GM19468 (cell line): ENCODE results near the gene TBC1D20.
A peak's percentile ranks its signal among the peaks of the same experiment; 100 is the strongest.

Experiments
- ATAC-seq: cut with Tn5 transposase; IDR thresholded peaks from one replicate; pipeline ENCODE4 v1.9.1; 2021; ENCODE audit warnings: mild to moderate bottlenecking, moderate library complexity, moderate number of reproducible peaks; ENCODE audit not compliant: unreplicated experiment; ENCODE audit errors: extremely low read depth

The TBC1D20 gene

DNA sequence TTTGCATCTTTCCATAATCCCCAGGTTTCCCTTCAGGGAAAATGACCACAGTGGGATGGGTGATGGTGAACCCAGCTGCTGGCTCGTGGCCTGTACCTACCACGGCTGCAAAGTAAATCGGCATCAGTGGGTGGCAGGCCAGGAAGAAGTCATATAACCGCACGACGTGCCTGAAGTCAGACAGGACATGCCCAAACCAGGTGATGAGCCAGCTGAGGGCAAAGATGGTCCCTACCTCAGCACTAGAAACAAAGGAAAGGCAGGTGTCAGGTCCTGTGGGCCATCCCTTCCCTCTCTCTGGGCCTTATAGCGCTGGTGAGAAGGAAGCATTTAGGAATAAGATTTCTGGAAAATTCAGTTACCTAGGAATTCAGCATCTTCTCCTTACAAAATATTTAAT is 22.2 kb downstream of the TBC1D20 start:
- no peak for ATAC-seq

- no peak for ATAC-seq
Measured at GRCh38 chr20:438571-439469, 23.5 kb downstream of the TBC1D20 start.

DNA sequence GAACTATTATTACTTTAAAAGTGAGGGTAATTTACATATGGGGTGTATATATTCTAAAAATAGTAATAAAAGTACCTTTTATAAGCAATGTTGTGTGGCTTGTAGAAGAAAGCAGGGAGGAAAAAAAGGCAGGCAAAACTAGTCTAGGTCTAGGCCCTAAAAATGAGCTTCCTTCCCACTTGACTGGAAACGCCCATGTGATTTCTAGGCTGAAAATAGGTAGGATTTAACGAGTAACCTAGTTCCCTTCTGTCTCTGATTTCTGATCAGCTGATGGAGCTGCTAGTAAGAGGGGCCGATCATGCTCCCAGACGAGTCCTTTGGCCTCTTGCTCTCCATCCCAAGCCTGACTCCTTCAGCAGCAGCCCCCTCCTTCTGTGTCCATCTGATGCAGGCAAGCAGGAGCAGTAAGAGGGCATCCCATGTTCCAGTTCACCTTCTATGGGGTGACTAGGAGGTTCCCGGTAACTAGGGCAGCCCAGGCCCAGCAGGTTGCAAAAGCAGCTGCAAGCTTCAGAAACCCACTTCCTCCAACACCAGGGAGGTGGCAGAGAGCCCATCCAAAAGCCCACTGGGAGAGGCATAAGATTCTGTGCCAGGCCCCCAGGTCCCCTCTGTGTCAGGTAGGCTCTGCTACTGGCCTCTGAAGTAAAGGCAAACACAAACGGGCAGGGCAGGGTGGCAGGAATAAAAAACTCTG is 24.4 kb downstream of the TBC1D20 start:
- ATAC-seq, result no peak

DNA sequence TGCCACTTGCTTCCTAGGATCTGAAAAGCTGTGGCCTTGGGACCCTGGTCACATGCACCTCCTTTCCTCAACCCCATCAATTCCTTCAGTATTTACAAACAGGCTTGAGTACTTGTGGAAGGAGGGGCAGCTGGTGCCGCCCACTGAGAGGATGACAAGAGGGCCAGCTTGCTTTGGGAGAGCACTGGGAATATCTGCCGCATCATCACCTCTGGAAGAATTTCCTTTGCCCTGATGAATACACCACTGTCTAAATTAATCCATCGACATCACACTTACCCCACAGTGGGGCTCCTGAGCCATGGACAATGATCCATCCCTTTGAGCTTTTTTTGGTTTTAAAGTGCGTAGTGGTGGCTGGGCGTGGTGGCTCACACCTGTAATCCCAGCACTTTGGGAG is 25.9 kb downstream of the TBC1D20 start:
- ATAC-seq, result no peak

GRCh38 chr20:435558-435957 is 26.8 kb downstream of the TBC1D20 start:
- ATAC-seq, result no peak

- no peak for ATAC-seq
Measured at GRCh38 chr20:434661-435419, 27.5 kb downstream of the TBC1D20 start.

GRCh38 chr20:434221-434620 is 28.1 kb downstream of the TBC1D20 start:
- ATAC-seq, result no peak

GRCh38 chr20:433300-433975 is 28.9 kb downstream of the TBC1D20 start:
- ATAC-seq, result peak; percentile 49

DNA sequence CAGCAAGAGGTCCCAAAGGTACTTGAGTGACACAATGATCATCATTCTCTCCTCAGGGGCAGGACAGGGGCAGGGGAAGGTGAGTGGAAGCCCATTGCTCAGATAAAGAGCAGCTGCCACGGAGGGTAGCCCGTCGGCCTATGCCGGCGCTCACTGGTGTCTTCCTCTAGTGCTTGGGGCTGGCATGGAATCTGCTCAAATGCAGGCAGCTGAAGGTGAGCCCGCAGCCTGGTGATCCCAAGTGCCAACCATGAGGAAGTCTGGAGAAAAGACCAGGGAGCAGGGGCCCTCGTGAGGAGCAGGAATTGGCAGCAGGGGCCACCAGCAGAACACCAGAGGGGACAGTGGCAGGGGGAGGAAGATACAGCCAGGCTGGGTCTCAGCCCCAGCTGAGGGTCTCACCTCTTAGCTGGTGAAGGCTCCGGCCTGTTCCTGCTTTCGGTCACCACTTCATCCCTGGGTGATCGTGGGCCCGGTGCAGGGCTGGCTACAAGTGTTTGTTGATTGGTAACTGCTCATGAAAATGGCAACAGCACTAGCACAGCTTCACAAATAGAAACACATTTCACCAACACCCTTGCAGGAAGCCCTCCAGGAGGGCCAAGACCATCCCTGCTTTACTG is 29.5 kb downstream of the TBC1D20 start:
- ATAC-seq, result no peak

DNA sequence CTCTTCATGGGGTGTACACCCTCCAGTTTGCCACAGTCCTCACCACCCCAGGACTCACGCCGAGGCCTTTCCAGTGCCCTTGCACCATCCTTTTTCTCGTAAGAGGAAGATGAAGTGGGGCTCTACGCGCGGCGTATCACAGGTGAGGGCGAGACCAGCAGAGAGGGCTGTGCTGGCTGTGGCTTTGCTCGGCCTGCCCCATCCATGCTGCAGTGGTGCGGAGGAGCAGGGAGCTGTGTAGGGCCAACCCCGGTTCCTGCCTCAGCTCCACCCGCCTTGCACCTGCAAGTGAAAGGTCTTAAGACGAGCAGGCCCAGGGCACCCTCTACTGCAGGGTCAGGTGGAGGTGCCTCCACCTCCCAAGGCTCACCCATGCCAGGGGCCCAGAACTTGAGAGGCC is 30.1 kb downstream of the TBC1D20 start:
- no peak for ATAC-seq

DNA sequence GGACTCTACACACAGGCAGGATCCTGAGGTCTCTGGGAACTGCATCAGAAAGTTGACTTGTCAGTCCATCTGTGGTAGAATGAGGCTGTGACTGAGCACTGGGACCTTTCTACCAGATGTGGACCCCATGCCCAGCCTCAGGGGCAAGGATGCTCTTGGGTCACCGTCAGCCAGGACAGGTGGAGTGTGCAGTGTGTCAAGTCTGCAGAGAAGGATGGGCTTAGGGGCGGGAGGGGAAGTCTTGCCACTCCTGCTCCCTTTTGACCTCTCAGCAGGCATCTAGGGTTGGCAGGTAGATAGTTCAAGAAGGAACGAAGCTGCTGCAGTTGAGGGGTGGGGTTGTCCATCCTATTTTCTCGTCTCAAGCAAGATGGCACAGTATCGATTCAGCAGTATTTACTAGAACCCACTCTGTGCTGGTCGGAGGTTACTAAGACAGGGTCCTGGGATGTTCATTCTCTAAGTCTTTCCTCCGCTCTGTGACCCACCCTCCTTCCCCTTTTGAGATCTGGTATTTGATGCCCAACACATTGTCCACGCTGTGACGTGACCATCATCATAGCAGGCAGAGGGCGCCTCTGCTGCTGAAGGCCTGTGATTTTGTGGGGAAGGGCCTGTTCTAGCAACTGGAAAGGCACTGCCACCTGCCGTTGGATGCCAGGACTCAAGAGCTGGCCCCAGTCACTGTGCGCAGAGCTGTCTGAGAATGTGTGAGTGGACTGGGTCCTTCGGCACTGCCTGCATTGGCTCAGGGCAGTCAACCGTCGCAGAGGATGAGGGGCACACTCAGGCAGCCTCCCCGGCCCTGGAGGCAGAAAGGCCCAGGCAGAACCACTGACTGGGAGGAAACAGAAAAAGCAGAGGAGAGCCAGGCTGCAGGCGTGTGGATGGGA is 31.1 kb downstream of the TBC1D20 start:
- ATAC-seq, result no peak

DNA sequence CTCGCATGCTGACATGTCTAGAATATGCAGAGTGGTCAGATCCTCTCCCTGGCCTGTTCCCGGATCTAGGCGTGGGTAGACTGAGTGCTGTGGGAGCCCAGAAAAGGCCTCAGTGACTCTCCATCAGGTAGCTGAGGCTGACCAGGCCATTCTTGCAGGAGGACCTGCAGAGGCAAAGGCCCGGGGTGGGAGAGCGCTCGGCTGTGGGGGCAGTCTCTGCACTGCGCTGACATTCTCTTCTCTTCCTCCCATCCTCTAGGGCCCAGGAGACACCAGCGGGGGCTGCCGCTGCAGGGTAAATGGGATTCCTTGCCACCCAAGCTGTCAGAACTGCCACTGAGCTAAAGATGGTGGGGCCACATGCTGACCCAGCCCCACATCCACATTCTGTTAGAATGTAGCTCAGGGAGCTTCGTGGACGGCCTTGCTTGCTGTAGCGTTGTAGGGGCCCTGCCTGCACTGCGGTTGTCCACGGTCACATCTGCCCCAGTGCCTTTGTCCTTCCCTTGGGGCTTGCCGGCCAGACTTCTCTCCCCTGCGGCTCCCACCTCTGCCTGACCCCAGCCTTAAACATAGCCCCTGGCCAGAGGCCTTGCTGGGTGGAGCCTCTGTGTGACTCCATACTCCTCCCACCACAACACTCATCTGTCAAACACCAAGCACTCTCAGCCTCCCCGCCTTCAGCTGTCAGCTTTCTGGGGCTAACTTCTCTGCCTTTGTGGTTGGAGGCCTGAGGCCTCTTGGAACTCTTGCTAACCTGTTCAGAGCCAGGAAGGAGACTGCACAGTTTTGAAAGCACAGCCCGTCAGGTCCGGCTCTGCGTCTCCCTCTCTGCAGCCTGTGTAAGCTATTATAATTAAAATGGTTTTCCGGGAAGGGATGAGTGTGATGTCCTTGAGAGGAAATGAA is 32.0 kb downstream of the TBC1D20 start:
- no peak for ATAC-seq

- no peak for ATAC-seq
Measured at GRCh38 chr20:428658-429200, 33.6 kb downstream of the TBC1D20 start.

- ATAC-seq, result no peak
Measured at GRCh38 chr20:427849-428657, 34.3 kb downstream of the TBC1D20 start.

DNA sequence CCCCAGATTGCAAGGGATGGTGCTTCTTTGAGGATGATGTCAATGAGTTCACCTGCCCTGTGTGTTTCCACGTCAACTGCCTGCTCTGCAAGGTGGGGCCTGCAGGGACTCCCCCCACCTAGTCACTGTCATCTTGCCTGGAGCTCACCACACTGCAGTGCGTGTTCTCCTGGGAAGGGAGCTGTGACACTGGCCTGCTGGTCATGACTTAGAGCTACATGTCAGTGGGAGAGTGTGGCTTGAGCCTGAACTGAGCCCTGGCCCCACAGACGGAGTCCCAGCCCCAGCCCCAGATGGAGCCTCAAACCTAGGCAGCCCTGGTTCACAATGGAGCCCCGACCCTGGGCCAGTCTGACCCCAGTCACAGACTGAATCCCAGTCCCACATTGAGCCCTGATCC is 34.9 kb downstream of the TBC1D20 start:
- no peak for ATAC-seq

GRCh38 chr20:426566-426965 is 35.8 kb downstream of the TBC1D20 start:
- ATAC-seq, result no peak
